GM20000 (cell line): ENCODE measurements around the gene GCSAM.
"Not testable (repeated sequence)": the region's sequence is repeated elsewhere in the genome, so short reads cannot be mapped to it uniquely, and the experiment has no call there.

Source experiments
- DNase-seq: peaks from one replicate; pipeline ENCODE4 v3.0.0; 2012; ENCODE audit warnings: low spot score
- CTCF ChIP-seq: IDR thresholded peaks from 2 replicates; pipeline ENCODE4 v1.5.1; 2012; ENCODE audit warnings: mild to moderate bottlenecking, control low read depth; ENCODE audit errors: extremely low read depth, missing control alignments

GCSAM gene

DNA sequence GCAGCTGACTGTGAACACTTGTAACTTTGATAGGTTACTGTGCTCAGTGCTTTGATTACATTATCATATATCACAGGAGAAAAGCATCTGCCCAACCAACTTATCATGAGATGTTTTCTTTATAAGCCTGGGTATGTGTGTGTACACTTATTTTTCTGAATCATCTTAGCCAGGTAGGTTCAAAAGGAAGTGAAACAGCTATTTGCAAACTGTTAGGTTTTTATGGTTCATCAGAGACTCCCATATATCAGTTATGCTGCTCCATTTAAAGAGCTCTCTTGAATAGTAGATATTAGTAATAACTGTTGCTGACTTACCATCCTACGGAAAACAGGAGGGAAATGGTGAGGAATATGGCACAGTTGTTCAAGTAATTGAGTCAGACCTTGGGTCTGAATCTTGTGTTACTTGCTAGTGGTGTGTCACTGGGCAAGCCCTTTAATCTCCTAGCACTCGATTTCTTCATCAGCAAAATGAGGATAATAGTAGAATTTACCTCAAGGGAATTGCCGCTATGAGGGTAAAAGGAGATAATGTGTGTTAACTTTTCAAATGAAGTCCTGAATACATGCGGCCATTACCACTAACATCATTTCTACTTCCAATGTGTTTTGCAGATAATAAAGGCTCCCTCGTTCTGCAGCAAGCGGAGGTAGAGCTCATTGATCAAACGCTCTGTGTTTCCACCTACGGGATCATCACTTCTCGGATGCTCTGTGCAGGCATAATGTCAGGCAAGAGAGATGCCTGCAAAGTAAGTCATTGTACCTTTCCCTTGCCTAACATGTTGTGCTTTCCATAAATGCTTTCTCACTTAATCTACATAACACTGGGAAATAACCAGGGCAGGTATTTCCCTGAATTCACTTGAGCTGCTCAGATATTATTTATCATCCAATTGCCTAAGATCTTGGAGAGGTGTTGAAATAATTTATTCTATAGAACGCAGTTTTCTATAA, 54.6 kb downstream of the GCSAM start:
- TF ChIP-seq CTCF = no peak
- DNase-seq = no peak

GRCh38 chr3:112074616-112075497, 58.2 kb downstream of the GCSAM start:
- DNase-seq = no peak

GRCh38 chr3:112074006-112074405, 59.0 kb downstream of the GCSAM start:
- no peak for DNase-seq
- TF ChIP-seq CTCF = no peak

More at GRCh38 chr3:112074616-112075497, 58.2 kb downstream of the GCSAM start:
- no peak for TF ChIP-seq CTCF

DNA sequence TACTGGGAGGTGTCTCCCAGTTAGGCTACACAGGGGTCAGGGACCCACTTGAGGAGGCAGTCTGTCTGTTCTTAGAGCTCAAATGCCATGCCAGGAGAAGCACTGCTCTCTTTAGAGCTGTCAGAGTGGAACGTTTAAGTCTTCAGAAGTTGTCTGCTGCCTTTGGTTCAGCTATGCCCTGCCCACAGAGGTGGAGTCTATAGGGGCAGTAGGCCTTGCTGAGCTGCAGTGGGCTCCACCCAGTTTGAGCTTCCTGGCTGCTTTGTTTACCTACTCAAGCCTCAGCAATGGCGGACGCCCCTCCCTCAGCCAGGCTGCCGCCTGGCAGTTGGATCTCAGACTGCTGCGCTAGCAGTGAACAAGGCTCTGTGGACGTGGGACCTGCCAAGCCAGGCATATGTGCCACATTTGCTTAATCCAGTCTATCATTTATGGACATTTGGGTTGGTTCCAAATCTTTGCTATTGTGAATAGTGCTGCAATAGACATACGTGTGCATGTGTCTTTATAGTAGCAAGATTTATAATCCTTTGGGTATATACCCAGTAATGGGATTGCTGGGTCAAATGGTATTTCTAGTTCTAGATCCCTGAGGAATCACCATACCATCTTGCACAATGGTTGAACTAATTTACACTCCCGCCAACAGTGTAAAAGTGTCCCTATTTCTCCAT, 60.5 kb downstream of the GCSAM start:
- DNase-seq = not testable (repeated sequence)
